Activated CD8-positive, alpha-beta memory T cell treated with anti-CD3 and anti-CD28 coated beads, Interleukin-2, amount 50 U/mL, for 48 hours (primary cell): ENCODE measurements around the gene SPPL3.
"Not testable (repeated sequence)": the region's sequence is repeated elsewhere in the genome, so short reads cannot be mapped to it uniquely, and the experiment has no call there.

Source experiments
- DNase-seq: peaks from one replicate; pipeline ENCODE4 v3.0.0-alpha.2; 2020

The SPPL3 gene

DNA sequence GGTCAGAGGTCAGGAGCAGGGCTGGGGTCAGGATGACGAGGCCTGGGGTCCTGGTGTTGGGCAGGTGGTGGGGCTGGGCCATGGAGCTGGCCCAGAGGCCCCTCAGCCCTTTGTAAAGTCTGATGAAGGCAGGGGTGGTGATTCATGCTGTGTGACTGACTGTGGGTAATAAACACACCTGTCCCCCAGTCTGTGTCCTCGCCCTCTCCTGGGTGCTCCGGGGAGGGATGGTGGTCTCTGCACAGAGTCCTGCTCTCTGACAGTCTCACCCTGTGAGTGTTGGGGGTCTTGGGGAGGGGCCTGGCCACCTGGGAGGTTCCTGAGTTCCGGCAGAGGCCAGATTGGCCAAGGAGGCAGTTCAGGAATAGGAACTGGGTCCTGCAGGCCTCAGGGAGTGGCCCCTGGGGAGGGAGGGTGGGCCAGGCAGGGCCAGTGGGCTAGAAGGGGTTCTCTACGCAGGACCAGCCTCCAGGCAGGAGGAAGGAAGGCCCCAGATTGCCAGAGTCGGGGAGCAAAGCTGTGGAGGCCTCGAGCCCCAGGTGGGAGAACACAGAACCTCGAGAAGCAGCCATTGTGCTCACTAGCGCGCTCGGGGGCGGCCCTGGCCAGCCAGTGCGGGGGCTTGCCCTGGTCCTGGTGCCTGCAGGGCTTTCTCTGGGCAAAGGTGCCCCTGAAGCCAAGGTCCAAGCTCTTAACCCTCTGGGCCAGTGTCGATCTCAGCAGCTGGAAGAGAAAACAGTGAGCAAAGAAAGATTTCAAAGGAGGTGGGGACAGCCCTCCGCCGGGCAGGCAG is 164.1 kb downstream of the SPPL3 start:
- DNase-seq: no peak

DNA sequence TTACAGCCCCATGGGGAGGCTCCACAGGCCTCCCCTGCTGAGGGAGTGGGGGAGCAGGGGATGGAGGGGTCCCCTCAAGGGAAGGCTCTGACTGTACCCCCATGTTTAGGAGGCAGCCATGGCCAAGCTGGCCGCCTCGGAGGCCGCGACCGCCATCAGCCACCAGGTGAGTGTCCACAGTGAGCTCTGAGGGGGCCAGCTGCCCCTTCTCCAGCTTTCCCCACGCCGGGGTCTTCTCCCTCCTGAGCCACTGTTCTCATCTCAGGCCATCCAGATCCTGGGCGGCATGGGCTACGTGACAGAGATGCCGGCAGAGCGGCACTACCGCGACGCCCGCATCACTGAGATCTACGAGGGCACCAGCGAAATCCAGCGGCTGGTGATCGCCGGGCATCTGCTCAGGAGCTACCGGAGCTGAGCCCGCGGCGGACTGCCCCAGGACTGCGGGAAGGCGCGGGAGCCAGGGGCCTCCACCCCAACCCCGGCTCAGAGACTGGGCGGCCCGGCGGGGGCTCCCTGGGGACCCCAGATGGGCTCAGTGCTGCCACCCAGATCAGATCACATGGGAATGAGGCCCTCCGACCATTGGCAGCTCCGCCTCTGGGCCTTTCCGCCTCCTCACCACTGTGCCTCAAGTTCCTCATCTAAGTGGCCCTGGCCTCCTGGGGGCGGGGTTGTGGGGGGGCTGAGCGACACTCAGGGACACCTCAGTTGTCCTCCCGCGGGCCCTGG is 165.0 kb downstream of the SPPL3 start:
- no peak for DNase-seq

- no peak for DNase-seq
These were observed 165.7 kb downstream of the SPPL3 start for GRCh38 chr12:120738252-120739030.

DNA sequence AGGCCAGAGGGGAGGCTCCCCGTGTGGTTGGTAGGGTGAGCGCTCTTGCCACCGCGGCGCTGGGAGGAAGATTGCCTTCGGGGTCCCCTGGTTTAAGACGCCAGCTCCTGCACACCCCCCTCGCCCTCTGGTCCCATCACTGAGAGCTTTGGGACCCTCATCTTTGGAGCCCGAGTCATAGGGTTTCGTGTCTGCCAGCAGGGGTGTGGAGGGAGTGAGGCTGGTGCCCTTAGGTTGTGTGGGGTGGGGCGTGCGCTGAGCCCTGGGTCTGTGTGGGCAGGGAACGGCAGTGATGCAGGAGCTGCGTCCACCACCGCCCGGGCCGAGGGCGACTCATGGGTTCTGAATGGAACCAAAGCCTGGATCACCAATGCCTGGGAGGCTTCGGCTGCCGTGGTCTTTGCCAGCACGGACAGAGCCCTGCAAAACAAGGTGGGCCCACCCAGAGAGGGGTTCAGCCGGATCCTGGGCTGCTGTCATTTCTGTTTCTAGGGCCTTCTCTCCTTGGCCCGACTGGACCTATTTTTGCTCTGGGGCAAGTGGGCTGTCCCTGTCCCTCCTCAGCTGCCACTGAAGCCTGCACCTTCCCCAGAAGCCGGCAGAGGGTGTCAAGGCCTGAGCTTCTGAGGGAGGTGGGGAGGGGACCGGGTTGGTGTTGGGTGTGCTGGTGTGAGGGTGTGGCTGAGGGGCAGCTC is 166.5 kb downstream of the SPPL3 start:
- no peak for DNase-seq

GRCh38 chr12:120736404-120737331 is 167.5 kb downstream of the SPPL3 start:
- DNase-seq: no peak

GRCh38 chr12:120735181-120735580 is 169.0 kb downstream of the SPPL3 start:
- DNase-seq: no peak

DNA sequence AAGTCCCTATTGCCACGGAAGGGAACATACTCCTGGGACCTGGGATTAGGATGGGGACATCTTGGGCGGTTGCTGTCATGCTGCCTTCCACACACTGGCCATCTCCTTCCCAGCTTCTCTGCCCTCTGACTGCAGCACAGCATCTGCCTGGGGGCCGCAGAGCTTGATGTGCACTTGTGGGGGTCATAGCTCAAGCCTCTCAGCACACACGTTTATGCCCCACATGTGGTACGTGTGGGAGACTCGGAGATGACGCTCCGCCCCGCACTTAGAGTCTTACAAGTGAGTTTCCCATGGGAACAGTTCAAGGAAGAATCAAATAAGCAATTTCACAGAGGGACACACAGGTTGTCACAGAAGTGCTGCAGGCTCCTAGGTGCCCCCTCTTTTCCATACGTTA is 169.9 kb downstream of the SPPL3 start:
- DNase-seq: no peak

GRCh38 chr12:120733574-120733973 is 170.6 kb downstream of the SPPL3 start:
- DNase-seq: no peak

DNA sequence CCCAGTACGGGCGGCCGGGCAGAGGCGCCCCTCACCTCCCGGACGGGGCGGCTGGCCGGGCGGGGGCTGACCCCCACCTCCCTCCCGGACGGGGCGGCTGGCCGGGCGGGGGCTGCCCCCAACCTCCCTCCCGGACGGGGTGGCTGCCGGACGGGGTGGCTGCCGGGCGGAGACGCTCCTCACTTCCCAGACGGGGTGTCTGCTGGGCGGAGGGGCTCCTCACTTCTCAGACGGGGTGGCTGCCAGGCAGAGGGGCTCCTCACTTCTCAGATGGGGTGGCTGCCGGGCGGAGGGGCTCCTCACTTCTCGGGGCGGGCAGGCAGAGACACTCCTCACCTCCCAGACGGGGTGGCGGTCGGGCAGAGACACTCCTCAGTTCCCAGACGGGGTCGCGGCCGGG is 172.0 kb downstream of the SPPL3 start:
- not testable (repeated sequence) for DNase-seq

- DNase-seq: no peak
These were observed 177.2 kb downstream of the SPPL3 start for GRCh38 chr12:120726961-120727360.

DNA sequence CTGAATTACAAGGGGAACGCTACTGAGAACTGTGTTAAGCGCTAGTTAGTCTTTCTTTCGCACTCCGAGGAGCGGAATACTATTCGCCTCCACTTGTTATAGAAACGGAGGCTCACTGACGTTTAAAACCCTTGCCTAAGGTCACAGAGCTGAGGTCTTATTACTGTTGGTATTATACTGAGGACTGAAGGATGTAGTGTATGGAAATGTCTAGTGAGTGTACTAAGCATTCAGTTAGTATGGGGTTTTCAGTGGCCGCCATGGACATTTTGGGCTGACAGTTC is 177.7 kb downstream of the SPPL3 start:
- no peak for DNase-seq

DNA sequence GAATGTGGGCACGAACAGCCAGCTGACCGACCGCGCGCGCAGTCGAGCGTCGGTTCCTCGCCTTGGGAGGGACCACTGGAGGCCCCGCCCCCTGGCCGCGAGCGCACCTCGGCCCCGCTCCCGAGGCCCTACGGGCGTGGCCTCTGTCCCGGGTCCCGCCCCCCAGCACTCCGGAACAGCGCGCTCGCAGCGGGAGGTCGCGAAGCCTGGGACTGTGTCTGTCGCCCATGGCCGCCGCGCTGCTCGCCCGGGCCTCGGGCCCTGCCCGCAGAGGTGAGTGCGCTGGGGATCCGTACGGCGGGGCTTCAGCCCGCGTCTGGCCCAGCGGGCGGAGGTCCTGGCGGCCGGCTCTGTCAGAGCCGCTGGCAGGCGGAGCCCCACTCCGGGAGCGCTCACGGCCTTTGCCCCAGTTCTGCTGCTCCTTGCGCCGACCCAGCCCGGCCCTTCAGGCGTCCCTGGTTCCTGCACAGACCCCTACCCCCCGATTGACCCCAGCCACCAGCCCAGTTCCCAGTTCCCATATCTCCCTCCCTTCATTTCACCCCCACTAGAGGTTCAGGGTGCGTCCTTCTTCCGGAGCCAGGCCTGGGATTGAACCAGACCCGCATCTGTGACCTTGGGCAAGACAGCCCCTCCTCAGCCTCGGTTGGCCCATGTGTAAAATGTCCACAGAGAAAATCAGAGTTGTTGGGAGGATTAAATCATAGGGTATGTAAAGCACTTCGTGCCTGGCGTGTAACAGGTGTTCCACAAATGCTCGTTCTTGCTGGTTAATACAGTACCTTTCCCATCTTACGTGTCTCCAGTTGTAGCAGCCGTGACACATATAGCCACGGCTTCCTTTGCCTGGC is 178.3 kb downstream of the SPPL3 start, which contains the start of gene ACADS:
TSS of gene ACADS (plus strand) at position 168 of the 851 bp plus-strand sequence. CDS start at position 228, 60 bp downstream.
- peak; percentile 94 for DNase-seq

DNA sequence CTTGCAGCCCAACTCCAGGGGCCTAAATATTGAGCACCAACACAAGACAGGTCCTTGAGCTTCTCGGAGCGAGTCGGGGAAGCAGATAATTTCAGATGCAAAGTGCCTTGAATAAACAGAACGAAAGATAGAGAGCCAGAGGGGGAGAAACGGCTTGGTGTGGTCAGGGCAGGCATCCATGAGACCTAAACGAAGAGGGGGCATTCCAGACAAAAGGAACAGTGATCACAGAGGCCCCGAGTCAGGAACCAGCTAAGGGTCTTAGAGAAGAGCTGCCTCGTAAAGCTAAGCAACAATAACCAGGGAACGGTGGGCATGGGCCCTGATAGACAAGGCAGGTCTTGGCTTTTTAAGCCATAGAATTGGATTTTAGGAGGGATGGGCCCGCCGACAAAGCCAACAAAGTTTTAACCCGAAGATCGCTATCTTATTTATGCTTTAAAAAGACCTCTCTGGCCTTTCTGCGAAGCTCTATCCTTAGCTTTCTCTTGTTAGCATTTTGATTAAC is 179.0 kb downstream of the SPPL3 start:
- DNase-seq: no peak

- DNase-seq: no peak
These were observed 179.4 kb downstream of the SPPL3 start for GRCh38 chr12:120724720-120725119.

- no peak for DNase-seq
These were observed 181.4 kb downstream of the SPPL3 start for GRCh38 chr12:120722784-120723183.

DNA sequence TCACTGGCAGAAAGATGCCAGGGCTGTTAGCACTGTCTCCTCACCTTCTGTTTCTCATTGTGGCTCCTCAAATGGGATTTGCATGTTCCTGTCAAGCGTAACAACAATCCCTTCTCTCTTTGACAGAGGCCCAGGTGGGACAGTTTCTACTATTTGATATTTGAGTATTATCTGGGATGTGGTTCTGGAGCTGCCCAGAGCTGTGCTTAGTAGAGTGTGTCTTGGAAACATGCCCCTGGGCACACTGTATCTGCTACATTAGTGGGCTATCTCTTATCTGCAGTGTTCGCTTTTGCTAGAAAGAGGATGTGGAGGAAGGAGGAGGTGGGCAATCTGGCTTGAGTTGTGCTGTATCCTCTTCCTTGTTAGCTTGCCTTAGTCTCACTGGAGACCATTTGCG is 182.3 kb downstream of the SPPL3 start:
- no peak for DNase-seq

DNA sequence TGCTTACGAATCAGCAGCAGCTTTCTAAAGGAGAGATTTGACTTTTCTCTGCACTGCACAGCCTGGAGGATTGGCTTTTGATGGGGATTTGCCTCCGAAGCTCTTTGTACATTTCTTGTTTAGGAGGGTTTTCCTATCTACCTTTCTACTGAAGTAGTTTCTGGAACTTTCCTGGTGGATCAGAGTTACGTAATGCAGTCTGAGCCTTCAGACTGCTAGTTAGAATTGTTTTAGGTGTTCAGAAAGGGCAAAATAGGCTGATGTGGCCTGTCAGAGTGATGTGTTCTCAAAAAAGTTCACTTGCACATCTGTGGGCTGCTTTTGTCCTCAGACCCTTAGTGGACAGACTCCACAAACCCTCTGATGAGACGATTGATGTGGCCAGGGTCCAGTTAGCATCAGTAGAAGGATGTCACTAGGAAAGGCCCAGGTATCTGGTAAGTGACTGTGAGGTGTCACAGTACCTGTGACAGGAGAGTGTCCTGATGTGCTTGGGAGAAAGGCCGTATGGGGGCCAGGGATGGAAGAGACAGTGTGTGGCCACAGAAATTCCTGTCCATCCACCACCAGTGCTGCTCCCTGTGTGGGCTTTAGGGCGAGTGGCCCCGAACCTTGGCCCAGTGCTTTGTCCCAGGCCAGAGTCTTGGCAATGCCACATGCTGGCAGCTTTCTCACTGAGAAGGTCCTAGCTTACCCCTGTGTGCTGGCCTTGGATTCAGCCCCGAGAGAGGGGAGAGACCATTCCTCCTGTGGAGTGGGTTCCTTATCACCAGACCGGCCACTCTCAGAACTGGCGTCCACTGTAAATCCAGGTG is 183.0 kb downstream of the SPPL3 start:
- DNase-seq: no peak

GRCh38 chr12:120720234-120720986 is 183.7 kb downstream of the SPPL3 start:
- DNase-seq: no peak
